ENCODE measurements around the gene TNS3. TPM values are rescaled to one million over a fixed set of nuclear protein-coding genes. Genes with fewer than 3 reads are reported as not detected.

Gene TNS3
- total and polyA plus RNA-seq, 10 donors = 17.7 to 247 (median 147) TPM

- DNase-seq = no peak
- no peak overlapping the region for H3K4me3 ChIP-seq
- TF ChIP-seq POLR2AphosphoS5 (IDR thresholded peaks at IDR 0.05) (no peak), POLR2A (IDR thresholded peaks at IDR 0.05) (no peak)
- TF ChIP-seq, protein P1, sequence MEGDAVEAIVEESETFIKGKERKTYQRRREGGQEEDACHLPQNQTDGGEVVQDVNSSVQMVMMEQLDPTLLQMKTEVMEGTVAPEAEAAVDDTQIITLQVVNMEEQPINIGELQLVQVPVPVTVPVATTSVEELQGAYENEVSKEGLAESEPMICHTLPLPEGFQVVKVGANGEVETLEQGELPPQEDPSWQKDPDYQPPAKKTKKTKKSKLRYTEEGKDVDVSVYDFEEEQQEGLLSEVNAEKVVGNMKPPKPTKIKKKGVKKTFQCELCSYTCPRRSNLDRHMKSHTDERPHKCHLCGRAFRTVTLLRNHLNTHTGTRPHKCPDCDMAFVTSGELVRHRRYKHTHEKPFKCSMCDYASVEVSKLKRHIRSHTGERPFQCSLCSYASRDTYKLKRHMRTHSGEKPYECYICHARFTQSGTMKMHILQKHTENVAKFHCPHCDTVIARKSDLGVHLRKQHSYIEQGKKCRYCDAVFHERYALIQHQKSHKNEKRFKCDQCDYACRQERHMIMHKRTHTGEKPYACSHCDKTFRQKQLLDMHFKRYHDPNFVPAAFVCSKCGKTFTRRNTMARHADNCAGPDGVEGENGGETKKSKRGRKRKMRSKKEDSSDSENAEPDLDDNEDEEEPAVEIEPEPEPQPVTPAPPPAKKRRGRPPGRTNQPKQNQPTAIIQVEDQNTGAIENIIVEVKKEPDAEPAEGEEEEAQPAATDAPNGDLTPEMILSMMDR (IDR thresholded peaks at IDR 0.05 in 8 of 11, conservative IDR thresholded peaks at IDR 0.05 in 3 of 11) = no peak
- H3K27ac ChIP-seq = peak overlapping the region in 5 of 8 donors; percentile 70 to 86 (median 82)
- WGBS, 5 donors = 73 to 87% (median 84%) methylated on average over 3 of the region's 3 CpGs
- intact Hi-C loops (cut with DNase I; ENCODE audit: low total_unique reads) = loop anchor here (10.0 kb wide), 1 partner anchor 123 kb away; no protein-coding TSS in a partner anchor
- H3K4me1 ChIP-seq = peaks cover 15 to 69% (median 35%) of the 10 kb centered on the region in 6 donors
- H3K27me3 ChIP-seq (replicated peaks in 1 of 7) = no peaks in the 10 kb centered on the region
- H3K9me3 ChIP-seq = no peaks in the 10 kb centered on the region
- peaks cover 0 to 18% (median 0%) of the 10 kb centered on the region in 6 donors for H3K36me3 ChIP-seq
Measured at GRCh38 chr7:47451851-47452205, 130.1 kb downstream of the TNS3 start.

DNA sequence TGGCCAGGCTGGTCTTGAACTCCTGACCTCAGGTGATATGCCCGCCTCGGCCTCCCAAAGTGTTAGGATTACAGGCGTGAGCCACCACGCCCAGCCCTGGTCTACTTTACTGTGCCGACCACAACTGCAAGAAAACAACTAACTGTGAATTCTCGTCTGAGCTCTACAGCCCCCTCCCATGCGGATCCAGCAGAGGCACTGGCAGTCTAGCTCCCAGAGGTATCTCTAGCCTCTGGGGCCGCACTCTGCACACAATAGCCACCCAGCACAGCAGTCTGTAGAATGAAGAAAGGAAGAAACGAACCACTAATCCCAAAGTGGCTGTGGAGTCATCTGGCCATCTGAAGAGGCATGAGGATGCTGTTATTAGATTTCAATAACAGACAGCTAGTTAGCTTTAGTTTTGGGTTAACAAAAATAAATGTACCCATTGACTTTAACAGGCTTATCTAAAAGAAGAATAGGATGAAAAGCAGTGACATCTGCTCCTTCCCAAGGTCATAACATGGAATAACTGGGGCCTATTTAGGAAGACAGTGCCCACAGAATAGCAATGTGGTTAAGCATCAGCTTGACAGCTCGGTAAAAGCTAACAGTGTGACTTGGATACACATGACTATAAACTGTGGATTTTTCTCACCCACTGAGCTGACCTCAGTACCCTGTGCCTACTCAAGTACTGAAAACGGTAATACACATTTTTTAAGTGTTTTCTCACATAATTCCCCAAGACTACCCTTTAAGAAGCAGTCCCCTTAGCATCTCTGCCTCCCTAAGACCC is 131.9 kb downstream of the TNS3 start:
- H3K27me3 ChIP-seq (replicated peaks in 1 of 7) = no peaks in the 10 kb centered on the region
- H3K27ac ChIP-seq = peak overlapping the region in 3 of 8 donors; percentile 26 to 86 (median 50)
- H3K9me3 ChIP-seq = no peaks in the 10 kb centered on the region
- peaks cover 15 to 77% (median 42%) of the 10 kb centered on the region in 6 donors for H3K4me1 ChIP-seq
- no peak overlapping the region for H3K4me3 ChIP-seq
- intact Hi-C loops (cut with DNase I; ENCODE audit: low total_unique reads) = loop anchor here (10.0 kb wide), 1 partner anchor 125 kb away; no protein-coding TSS in a partner anchor
- TF ChIP-seq, protein P1 (IDR thresholded peaks at IDR 0.05 in 8 of 11, conservative IDR thresholded peaks at IDR 0.05 in 3 of 11) = no peak
- TF ChIP-seq POLR2A (IDR thresholded peaks at IDR 0.05) (no peak), POLR2AphosphoS5 (IDR thresholded peaks at IDR 0.05) (no peak)
- 82 to 91% (median 89%) methylated on average over 8 to 11 of the region's 11 CpGs for WGBS, 5 donors
- peaks cover 0 to 12% (median 0%) of the 10 kb centered on the region in 6 donors for H3K36me3 ChIP-seq
- DNase-seq = no peak

DNA sequence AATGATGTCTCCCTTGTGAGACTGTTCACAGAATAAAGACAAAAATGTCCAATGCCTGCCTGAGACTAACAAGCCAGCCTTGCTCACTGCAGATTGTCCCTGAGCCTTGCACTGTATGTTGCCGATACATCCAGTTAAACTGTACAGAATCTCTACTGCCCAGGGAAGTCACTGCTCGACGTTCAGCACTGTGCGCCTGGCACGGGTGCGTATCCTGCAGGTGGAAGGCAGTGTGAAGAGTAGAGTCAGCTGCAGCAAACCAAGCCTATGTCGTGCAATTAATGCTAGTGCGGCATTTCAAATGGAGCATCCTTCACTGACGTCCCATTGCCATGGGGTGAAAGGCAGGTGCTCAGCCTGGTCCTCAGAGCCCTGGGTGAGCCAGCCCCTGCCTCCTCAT is 132.9 kb downstream of the TNS3 start:
- no peak overlapping the region for H3K4me3 ChIP-seq
- no peaks in the 10 kb centered on the region for H3K9me3 ChIP-seq
- no peaks in the 10 kb centered on the region for H3K27me3 ChIP-seq (replicated peaks in 1 of 7)
- peak overlapping the region in 3 of 8 donors; percentile 0 to 20 (median 14) for H3K27ac ChIP-seq
- peaks cover 0 to 12% (median 0%) of the 10 kb centered on the region in 6 donors for H3K36me3 ChIP-seq
- TF ChIP-seq POLR2AphosphoS5 (IDR thresholded peaks at IDR 0.05) = peak in 1 of 3 donors; percentile 30
- TF ChIP-seq, protein P1 (IDR thresholded peaks at IDR 0.05 in 8 of 11, conservative IDR thresholded peaks at IDR 0.05 in 3 of 11) = no peak
- peaks cover 14 to 77% (median 40%) of the 10 kb centered on the region in 6 donors for H3K4me1 ChIP-seq
- no peak for DNase-seq
- intact Hi-C loops (cut with DNase I; ENCODE audit: low total_unique reads) = no loop called here
- 84 to 93% (median 92%) methylated on average over 7 to 9 of the region's 9 CpGs for WGBS, 5 donors

- intact Hi-C loops (cut with DNase I; ENCODE audit: low total_unique reads) = no loop called here
- Histone ChIP-seq H3K9me3 (no peaks in the 10 kb centered on the region), H3K27ac (peak overlapping the region in 4 of 8 donors; percentile 31 to 46 (median 42)), H3K4me3 (no peak overlapping the region), H3K36me3 (peaks cover 0 to 12% (median 0%) of the 10 kb centered on the region in 6 donors), H3K4me1 (peaks cover 7 to 73% (median 30%) of the 10 kb centered on the region in 6 donors), H3K27me3 (replicated peaks in 1 of 7) (no peaks in the 10 kb centered on the region)
- 84 to 94% (median 87%) methylated on average over 12 of the region's 12 CpGs for WGBS, 5 donors
- no peak for DNase-seq
- TF ChIP-seq, protein P1 (IDR thresholded peaks at IDR 0.05 in 8 of 11, conservative IDR thresholded peaks at IDR 0.05 in 3 of 11) = no peak
- no peak for TF ChIP-seq POLR2A (IDR thresholded peaks at IDR 0.05)
- no peak for TF ChIP-seq POLR2AphosphoS5 (IDR thresholded peaks at IDR 0.05)
Measured at GRCh38 chr7:47447621-47448349, 134.1 kb downstream of the TNS3 start.

All from spleen (tissue), 11 donors.